Liver (tissue), 9 donors: Measurements from ENCODE around the gene ELL. TPM values are rescaled to one million over a fixed set of nuclear protein-coding genes. Genes with fewer than 3 reads are reported as not detected.

Source experiments
- DNase-seq: peaks from one replicate; pipeline ENCODE4 v3.0.0-alpha.2; 2017; ENCODE audit warnings: low spot score
- H3K27ac ChIP-seq, 2 donors: one replicate each; pipeline ENCODE4 v1.7.0; 2013; ENCODE audit warnings: inconsistent platforms in 2 of 2, low read length in 2 of 2, control low read depth in 1 of 2, low read depth in 1 of 2, mild to moderate bottlenecking in 1 of 2
- H3K27me3 ChIP-seq, 4 donors: one replicate each; pipeline versions ENCODE4 v1.6.1 to v1.7.0; 2013; ENCODE audit warnings: low read length in 3 of 4, inconsistent platforms in 1 of 4, mild to moderate bottlenecking in 1 of 4, moderate library complexity in 1 of 4; ENCODE audit not compliant: control insufficient read depth in 4 of 4, insufficient read depth in 4 of 4
- H3K36me3 ChIP-seq, 4 donors: one replicate each; pipeline versions ENCODE4 v1.6.1 to v1.7.0; 2013; ENCODE audit warnings: low read length in 3 of 4, mild to moderate bottlenecking in 3 of 4, low read depth in 1 of 4, moderate library complexity in 1 of 4; ENCODE audit not compliant: control insufficient read depth in 4 of 4, insufficient read depth in 3 of 4
- H3K4me1 ChIP-seq, 4 donors: one replicate each; pipeline versions ENCODE4 v1.6.1 to v1.7.0; 2013; ENCODE audit warnings: low read length in 3 of 4, mild to moderate bottlenecking in 3 of 4, moderate library complexity in 1 of 4; ENCODE audit not compliant: control insufficient read depth in 4 of 4, insufficient read depth in 4 of 4
- H3K4me3 ChIP-seq, 3 donors: one replicate each; pipeline versions ENCODE4 v1.6.1 to v1.7.0; 2013; ENCODE audit warnings: low read length in 3 of 3, control low read depth in 1 of 3, low read depth in 1 of 3, mild to moderate bottlenecking in 1 of 3
- H3K9ac ChIP-seq, 2 donors: one replicate each; pipeline ENCODE4 v1.7.0; 2013; ENCODE audit warnings: low read length in 2 of 2, mild to moderate bottlenecking in 2 of 2, moderate library complexity in 2 of 2, control low read depth in 1 of 2, low read depth in 1 of 2
- H3K9me3 ChIP-seq, 4 donors: one replicate each; pipeline versions ENCODE4 v1.6.1 to v1.7.0; 2013; ENCODE audit warnings: low read length in 3 of 4; ENCODE audit not compliant: control insufficient read depth in 4 of 4
- ATF3 ChIP-seq: IDR thresholded peaks from 2 replicates; pipeline ENCODE4 v1.6.1; 2016; ENCODE audit warnings: antibody characterized with exemption
- CTCF ChIP-seq: fragments of 150-350 bp; IDR thresholded peaks from 2 replicates; pipeline ENCODE4 v1.5.1; 2017; ENCODE audit warnings: improper control_type of control experiment, low read depth, low read length; ENCODE audit not compliant: missing input control
- EGR1 ChIP-seq, 2 donors: IDR thresholded peaks; 2 replicates each; pipeline ENCODE4 v1.6.1; 2016 to 2018; ENCODE audit warnings: antibody characterized with exemption in 2 of 2, low read depth in 2 of 2
- FOXA1 ChIP-seq: IDR thresholded peaks from 2 replicates; pipeline ENCODE4 v1.6.1; 2016; ENCODE audit warnings: antibody characterized with exemption
- FOXA2 ChIP-seq: IDR thresholded peaks from 2 replicates; pipeline ENCODE4 v1.6.1; 2016; ENCODE audit warnings: antibody characterized with exemption
- GABPA ChIP-seq, 2 donors: IDR thresholded peaks in 1 of 2; conservative IDR thresholded peaks in 1 of 2; 2 replicates each; pipeline ENCODE4 v1.6.1; 2016; ENCODE audit warnings: antibody characterized with exemption in 2 of 2, mild to moderate bottlenecking in 1 of 2, moderate library complexity in 1 of 2
- HNF4A ChIP-seq, 2 donors: conservative IDR thresholded peaks; 2 replicates each; pipeline ENCODE4 v1.6.1; 2016; ENCODE audit warnings: antibody characterized with exemption in 2 of 2, mild to moderate bottlenecking in 2 of 2
- HNF4G ChIP-seq: IDR thresholded peaks from 2 replicates; pipeline ENCODE4 v1.6.1; 2016; ENCODE audit warnings: antibody characterized with exemption
- JUND ChIP-seq, 2 donors: IDR thresholded peaks; 2 replicates each; pipeline ENCODE4 v1.6.1; 2016; ENCODE audit warnings: antibody characterized with exemption in 2 of 2
- MAX ChIP-seq: IDR thresholded peaks from 2 replicates; pipeline ENCODE4 v1.6.1; 2016; ENCODE audit warnings: antibody characterized with exemption
- NR2F2 ChIP-seq: IDR thresholded peaks from 2 replicates; pipeline ENCODE4 v1.6.1; 2016; ENCODE audit warnings: antibody characterized with exemption
- RAD21 ChIP-seq, 2 donors: IDR thresholded peaks; 2 replicates each; pipeline ENCODE4 v1.6.1; 2016; ENCODE audit warnings: antibody characterized with exemption in 2 of 2, mild to moderate bottlenecking in 2 of 2
- REST ChIP-seq: IDR thresholded peaks from 2 replicates; pipeline ENCODE4 v1.6.1; 2016; ENCODE audit warnings: antibody characterized with exemption, mild to moderate bottlenecking
- SP1 ChIP-seq: IDR thresholded peaks from 2 replicates; pipeline ENCODE4 v1.6.1; 2018; ENCODE audit warnings: antibody characterized with exemption, mild to moderate bottlenecking
- TAF1 ChIP-seq: conservative IDR thresholded peaks from 2 replicates; pipeline ENCODE4 v1.6.1; 2016; ENCODE audit warnings: antibody characterized with exemption, mild to moderate bottlenecking
- YY1 ChIP-seq: IDR thresholded peaks from 2 replicates; pipeline ENCODE4 v1.6.1; 2016; ENCODE audit warnings: antibody characterized with exemption, mild to moderate bottlenecking
- ZBTB33 ChIP-seq: IDR thresholded peaks from 2 replicates; pipeline ENCODE4 v1.6.1; 2016; ENCODE audit warnings: antibody characterized with exemption
- WGBS: extraction: QIAGEN DNeasy Blood & Tissue Kit; methylation state at CpG from one replicate; pipeline ENCODE4 v1.1.7; 2013; 5-methylcytosine and 5-hydroxymethylcytosine counted together
- polyA plus RNA-seq, 2 donors: library from polyadenylated mRNA; stranded (reverse) in 1 of 2; unstranded in 1 of 2; fragments of 200-250 nt in 1 of 2; fragments of >200 nt in 1 of 2; fragmentation: Nextera tagmentation in 1 of 2; extraction: Ambion mirVana in 1 of 2; gene quantifications; one replicate each; pipeline versions ENCODE4 v1.2.1 to v1.2.3, GENCODE V29; 2013 to 2015
- total RNA-seq, 2 donors: library from RNA; depleted of rRNA; stranded (reverse); fragments of >200 nt; gene quantifications; one replicate each; pipeline ENCODE4 v1.2.3, GENCODE V29; 2014
- donor health status: healthy.
- donor health status: healthy.
- donor health status: healthy.
- donor health status: healthy.
- donor health status: healthy.

The ELL gene
- total and polyA plus RNA-seq, 4 donors, result 4.5 to 10.5 (median 6.6) TPM

GRCh38 chr19:18513868-18514267 lies 8.0 kb downstream of the ELL start:
- DNase-seq, result no peak
- Histone ChIP-seq H3K4me1 (peaks cover 15 to 54% (median 38%) of the 10 kb centered on the region in 4 donors), H3K27me3 (no peaks in the 10 kb centered on the region), H3K4me3 (no peak overlapping the region), H3K36me3 (no peaks in the 10 kb centered on the region), H3K9me3 (no peaks in the 10 kb centered on the region), H3K27ac (peak overlapping the region; percentile 93 to 96), H3K9ac (no peak overlapping the region)
- TF ChIP-seq SP1, result no peak
- no peak for TF ChIP-seq TAF1
- no peak for TF ChIP-seq NR2F2
- no peak for TF ChIP-seq YY1
- TF ChIP-seq HNF4A (conservative IDR thresholded peaks at IDR 0.05), result no peak
- TF ChIP-seq FOXA1, result no peak
- no peak for TF ChIP-seq ZBTB33
- no peak for TF ChIP-seq JUND (IDR thresholded peaks at IDR 0.05)
- no peak for TF ChIP-seq ATF3
- TF ChIP-seq GABPA (IDR thresholded peaks at IDR 0.05 in 1 of 2, conservative IDR thresholded peaks at IDR 0.05 in 1 of 2), result no peak
- 80% methylated on average over 11 of the region's 11 CpGs for WGBS

GRCh38 chr19:18510216-18510615 lies 11.7 kb downstream of the ELL start:
- H3K4me1 ChIP-seq, result peaks cover 34 to 72% (median 56%) of the 10 kb centered on the region in 4 donors
- TF ChIP-seq ATF3, result no peak
- no peak for TF ChIP-seq GABPA (IDR thresholded peaks at IDR 0.05 in 1 of 2, conservative IDR thresholded peaks at IDR 0.05 in 1 of 2)
- TF ChIP-seq MAX, result no peak
- no peak for TF ChIP-seq NR2F2
- no peak for TF ChIP-seq HNF4G
- TF ChIP-seq SP1, result no peak
- 90% methylated on average over 8 of the region's 8 CpGs for WGBS
- H3K9me3 ChIP-seq, result no peaks in the 10 kb centered on the region
- no peaks in the 10 kb centered on the region for H3K27me3 ChIP-seq
- peak overlapping the region in 1 of 2 donors; percentile 13 for H3K27ac ChIP-seq
- no peak overlapping the region for H3K9ac ChIP-seq
- no peak overlapping the region for H3K4me3 ChIP-seq
- H3K36me3 ChIP-seq, result no peaks in the 10 kb centered on the region
- no peak for DNase-seq

GRCh38 chr19:18508585-18508984 lies 13.3 kb downstream of the ELL start:
- Histone ChIP-seq H3K27me3 (no peaks in the 10 kb centered on the region), H3K27ac (peak overlapping the region; percentile 67 to 88), H3K36me3 (no peaks in the 10 kb centered on the region), H3K9ac (no peak overlapping the region), H3K4me1 (peaks cover 39 to 76% (median 66%) of the 10 kb centered on the region in 4 donors), H3K4me3 (no peak overlapping the region), H3K9me3 (no peaks in the 10 kb centered on the region)
- DNase-seq, result no peak
- WGBS, result 93% methylated on average over 7 of the region's 7 CpGs
- TF ChIP-seq FOXA2, result no peak
- TF ChIP-seq SP1, result no peak
- no peak for TF ChIP-seq MAX
- TF ChIP-seq EGR1 (IDR thresholded peaks at IDR 0.05; ENCODE audit: low read depth in 2 of 2), result no peak
- TF ChIP-seq RAD21 (IDR thresholded peaks at IDR 0.05), result no peak
- no peak for TF ChIP-seq NR2F2
- TF ChIP-seq GABPA (IDR thresholded peaks at IDR 0.05 in 1 of 2, conservative IDR thresholded peaks at IDR 0.05 in 1 of 2), result no peak
- TF ChIP-seq REST, result no peak
- TF ChIP-seq ZBTB33, result no peak
- TF ChIP-seq FOXA1, result no peak
- no peak for TF ChIP-seq HNF4G
- TF ChIP-seq CTCF, result no peak
